ENCODE measurements around the gene GTPBP3. TPM values are rescaled to one million over a fixed set of nuclear protein-coding genes. Genes with fewer than 3 reads are reported as not detected.
A peak's percentile ranks its signal among the peaks of the same experiment; 100 is the strongest.

GTPBP3 gene
- total RNA-seq, 1 experiment from 2014 or later: 62.9 TPM

GRCh38 chr19:17296273-17296672 is 41.1 kb upstream of the GTPBP3 start:
- WGBS (ENCODE audit: extremely low coverage, insufficient read length, low lambda C conversion rate): no CpG with 5 or more reads among the region's 4 CpGs
- no peaks in the 10 kb centered on the region for H3K27me3 Mint-ChIP-seq (ENCODE audit: low read depth)

More at GRCh38 chr19:17296273-17296672, 41.1 kb upstream of the GTPBP3 start:
- H3K23me2 ChIP-seq (ENCODE audit: insufficient read length, low read depth, low read length, poor library complexity, severe bottlenecking): no peaks in the 10 kb centered on the region
- H3K4ac ChIP-seq (ENCODE audit: low read depth, low read length): no peak overlapping the region
- H3K4me1 ChIP-seq (ENCODE audit: insufficient read depth, low read length): no peaks in the 10 kb centered on the region; the same call in 1 of the 2 replicates
- H3K27me3 ChIP-seq (ENCODE audit: insufficient read depth, low read length): no peaks in the 10 kb centered on the region
- peaks cover 2 to 12% of the 10 kb centered on the region in 2 experiments; a peak in 2 of 4 replicates for H3K4me1 Mint-ChIP-seq
- H3K27ac Mint-ChIP-seq: no peak overlapping the region
- TF ChIP-seq, protein P1, sequence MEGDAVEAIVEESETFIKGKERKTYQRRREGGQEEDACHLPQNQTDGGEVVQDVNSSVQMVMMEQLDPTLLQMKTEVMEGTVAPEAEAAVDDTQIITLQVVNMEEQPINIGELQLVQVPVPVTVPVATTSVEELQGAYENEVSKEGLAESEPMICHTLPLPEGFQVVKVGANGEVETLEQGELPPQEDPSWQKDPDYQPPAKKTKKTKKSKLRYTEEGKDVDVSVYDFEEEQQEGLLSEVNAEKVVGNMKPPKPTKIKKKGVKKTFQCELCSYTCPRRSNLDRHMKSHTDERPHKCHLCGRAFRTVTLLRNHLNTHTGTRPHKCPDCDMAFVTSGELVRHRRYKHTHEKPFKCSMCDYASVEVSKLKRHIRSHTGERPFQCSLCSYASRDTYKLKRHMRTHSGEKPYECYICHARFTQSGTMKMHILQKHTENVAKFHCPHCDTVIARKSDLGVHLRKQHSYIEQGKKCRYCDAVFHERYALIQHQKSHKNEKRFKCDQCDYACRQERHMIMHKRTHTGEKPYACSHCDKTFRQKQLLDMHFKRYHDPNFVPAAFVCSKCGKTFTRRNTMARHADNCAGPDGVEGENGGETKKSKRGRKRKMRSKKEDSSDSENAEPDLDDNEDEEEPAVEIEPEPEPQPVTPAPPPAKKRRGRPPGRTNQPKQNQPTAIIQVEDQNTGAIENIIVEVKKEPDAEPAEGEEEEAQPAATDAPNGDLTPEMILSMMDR (conservative IDR thresholded peaks at IDR 0.05): 0 out of 3 replicates have a peak, but pooled peaks have one; percentile 11
- H3K9me3 Mint-ChIP-seq: peaks cover 4% of the 10 kb centered on the region in 2 experiments; a peak in 3 of 5 replicates
- no peak overlapping the region for H2BK5ac ChIP-seq (ENCODE audit: insufficient read length, low read length)
- H2BK15ac ChIP-seq (ENCODE audit: low read depth, low read length): no peak overlapping the region
- no peak overlapping the region for H4K91ac ChIP-seq (ENCODE audit: insufficient read length, low read depth, low read length)
- no peak overlapping the region for H2AK5ac ChIP-seq (ENCODE audit: insufficient read length, low read length)
- DNase-seq: no peak
- no peak overlapping the region for H4K5ac ChIP-seq (ENCODE audit: insufficient read length, low read depth, low read length)
- H3K36me3 Mint-ChIP-seq (ENCODE audit: insufficient read depth in 1 of 3, low read depth in 3 of 3): peaks cover 20 to 28% (median 24%) of the 10 kb centered on the region in 3 experiments
- H3T11ph ChIP-seq (ENCODE audit: low read length): no peak overlapping the region
- H4K20me1 ChIP-seq (ENCODE audit: control insufficient read depth, insufficient read depth, insufficient read length): no peaks in the 10 kb centered on the region
- no peak overlapping the region for H2BK12ac ChIP-seq (ENCODE audit: insufficient read length, low read depth, low read length)
- H3K79me1 ChIP-seq (ENCODE audit: insufficient read depth, low read depth, low read length, poor library complexity, severe bottlenecking): no peaks in the 10 kb centered on the region
- H2AFZ ChIP-seq (ENCODE audit: low read length): no peak overlapping the region
- H3K14ac ChIP-seq (ENCODE audit: insufficient read depth, low read length): no peak overlapping the region
- H3K23ac ChIP-seq (ENCODE audit: insufficient read length, low read depth, low read length): no peak overlapping the region
- H3K18ac ChIP-seq (ENCODE audit: insufficient read length, low read depth, low read length): no peak overlapping the region
- no peak overlapping the region for H3K9ac ChIP-seq (ENCODE audit: extremely low read depth, insufficient read length, low read length)
- H4K8ac ChIP-seq (replicated peaks; ENCODE audit: insufficient read length, low read depth, low read length): no peak overlapping the region
- no peak overlapping the region for H3K4me2 ChIP-seq (ENCODE audit: insufficient read depth, insufficient read length, low read length)
- H3K9me3 ChIP-seq (ENCODE audit: control insufficient read depth, low read depth, low read length): no peaks in the 10 kb centered on the region
- H2BK20ac ChIP-seq (ENCODE audit: low read depth, low read length, poor library complexity, severe bottlenecking): no peak overlapping the region
- no peak overlapping the region for H3K27ac ChIP-seq (ENCODE audit: insufficient read length, low read depth, low read length)
- H2BK120ac ChIP-seq (ENCODE audit: low read depth, low read length, poor library complexity, severe bottlenecking): no peak overlapping the region
- H3K79me2 ChIP-seq (ENCODE audit: insufficient read depth, low read length): no peaks in the 10 kb centered on the region
- H3K56ac ChIP-seq (ENCODE audit: insufficient read length, low read depth, low read length): no peak overlapping the region
- H3K4me3 Mint-ChIP-seq: no peak overlapping the region

Measured in H9 (cell line).